HG03469 (cell line): ENCODE results near the gene TGFBR3L.
"Not testable (repeated sequence)": the region's sequence is repeated elsewhere in the genome, so short reads cannot be mapped to it uniquely, and the experiment has no call there.

Experiments used
- ATAC-seq: cut with Tn5 transposase; IDR thresholded peaks from one replicate; pipeline ENCODE4 v1.9.1; 2021; ENCODE audit warnings: mild to moderate bottlenecking, moderate library complexity, moderate number of reproducible peaks; ENCODE audit not compliant: unreplicated experiment

TGFBR3L gene

GRCh38 chr19:7879111-7879807 lies 35.4 kb upstream of the TGFBR3L start:
- no peak for ATAC-seq

GRCh38 chr19:7879836-7880235 lies 34.8 kb upstream of the TGFBR3L start:
- ATAC-seq, result no peak

- ATAC-seq, result no peak
These were observed 32.7 kb upstream of the TGFBR3L start for GRCh38 chr19:7881910-7882309.

- no peak for ATAC-seq
These were observed 31.5 kb upstream of the TGFBR3L start for GRCh38 chr19:7883105-7883504.

- no peak for ATAC-seq
These were observed 30.6 kb upstream of the TGFBR3L start for GRCh38 chr19:7883796-7884570.

GRCh38 chr19:7885818-7886217 lies 28.8 kb upstream of the TGFBR3L start:
- no peak for ATAC-seq

GRCh38 chr19:7887408-7888144 lies 27.1 kb upstream of the TGFBR3L start:
- ATAC-seq, result no peak

GRCh38 chr19:7888145-7888825 lies 26.3 kb upstream of the TGFBR3L start, which contains the start of gene LRRC8E:
Gene LRRC8E, plus strand, starts transcription at chr19:7888510. Its CDS starts 7,094 bp downstream, at chr19:7895604.
- no peak for ATAC-seq

GRCh38 chr19:7888826-7889217 lies 25.8 kb upstream of the TGFBR3L start:
- no peak for ATAC-seq

GRCh38 chr19:7893362-7894101 lies 21.1 kb upstream of the TGFBR3L start:
- ATAC-seq, result not testable (repeated sequence)

- no peak for ATAC-seq
These were observed 19.9 kb upstream of the TGFBR3L start for GRCh38 chr19:7894612-7895309.

GRCh38 chr19:7895565-7895964 lies 19.1 kb upstream of the TGFBR3L start:
- no peak for ATAC-seq

- no peak for ATAC-seq
These were observed 17.3 kb upstream of the TGFBR3L start for GRCh38 chr19:7897292-7897691.

- no peak for ATAC-seq
These were observed 15.7 kb upstream of the TGFBR3L start for GRCh38 chr19:7898967-7899366.

- ATAC-seq, result no peak
These were observed 14.8 kb upstream of the TGFBR3L start for GRCh38 chr19:7899751-7900378.

GRCh38 chr19:7900401-7900870 lies 14.2 kb upstream of the TGFBR3L start:
- no peak for ATAC-seq

GRCh38 chr19:7900931-7901330 lies 13.7 kb upstream of the TGFBR3L start:
- no peak for ATAC-seq

GRCh38 chr19:7901337-7901736 lies 13.3 kb upstream of the TGFBR3L start:
- ATAC-seq, result no peak

GRCh38 chr19:7902796-7903243 lies 11.8 kb upstream of the TGFBR3L start:
- ATAC-seq, result no peak
